Osteoblast (primary cell): Measurements from ENCODE around the gene GCN1. TPM values are rescaled to one million over a fixed set of nuclear protein-coding genes. Genes with fewer than 3 reads are reported as not detected.

ENCODE experiments used
- DNase-seq: peaks from one replicate; pipeline ENCODE4 v3.0.0; 2011; ENCODE audit warnings: low spot score, mixed read lengths; ENCODE audit not compliant: insufficient read length; ENCODE audit errors: missing footprints
- H2AFZ ChIP-seq: 2 replicates; pipeline ENCODE4 v1.6.0; 2011; ENCODE audit warnings: mild to moderate bottlenecking, low read length
- H3K27ac ChIP-seq: 2 replicates; pipeline ENCODE4 v1.5.1; 2011; ENCODE audit warnings: mild to moderate bottlenecking, low read depth, low read length, moderate library complexity
- H3K27me3 ChIP-seq: 2 replicates; pipeline ENCODE4 v1.6.0; 2012; ENCODE audit warnings: mild to moderate bottlenecking, control low read depth, inconsistent platforms, low read length, moderate library complexity; ENCODE audit not compliant: insufficient read depth
- H3K36me3 ChIP-seq: 2 replicates; pipeline ENCODE4 v1.5.1; 2011; ENCODE audit warnings: mild to moderate bottlenecking, low read length, control low read depth, moderate library complexity; ENCODE audit not compliant: insufficient read depth
- H3K4me1 ChIP-seq: 2 replicates; pipeline ENCODE4 v1.5.1; 2011; ENCODE audit warnings: mild to moderate bottlenecking, low read length, control low read depth, moderate library complexity; ENCODE audit not compliant: insufficient read depth
- H3K4me2 ChIP-seq: 2 replicates; pipeline ENCODE4 v1.6.0; 2011; ENCODE audit warnings: mild to moderate bottlenecking, low read length; ENCODE audit not compliant: insufficient read depth
- H3K4me3 ChIP-seq: fragments of 200-600 bp; sonication (generic); 3 replicates; pipeline ENCODE4 v1.5.1; 2012; ENCODE audit warnings: mild to moderate bottlenecking, low read length, inconsistent platforms; ENCODE audit not compliant: insufficient read depth
- H3K79me2 ChIP-seq: 2 replicates; pipeline ENCODE4 v1.6.0; 2012; ENCODE audit warnings: mild to moderate bottlenecking, low read length, control low read depth, inconsistent platforms; ENCODE audit not compliant: insufficient read depth
- H3K9me3 ChIP-seq: 2 replicates; pipeline ENCODE4 v1.5.1; 2011; ENCODE audit warnings: low read depth, low read length, control low read depth
- H4K20me1 ChIP-seq: 2 replicates; pipeline ENCODE4 v1.6.0; 2012; ENCODE audit warnings: mild to moderate bottlenecking, low read length, control low read depth; ENCODE audit not compliant: insufficient read depth
- total RNA-seq: library from RNA; depleted of rRNA; stranded (reverse); fragments of >200 nt; gene quantifications from 2 replicates; pipeline ENCODE4 v1.2.3, GENCODE V29; 2012
- TF ChIP-seq, protein P1 (sequence below): IDR thresholded peaks from 2 replicates; pipeline ENCODE4 v1.5.1; 2011; ENCODE audit warnings: mild to moderate bottlenecking, low read depth, low read length, moderate library complexity; ENCODE audit errors: extremely low read depth

The GCN1 gene
- total RNA-seq, 1 donor = 103 TPM

GRCh38 chr12:120230974-120231315 lies 36.4 kb upstream of the GCN1 start:
- peaks cover 86% of the 10 kb centered on the region for H3K4me1 ChIP-seq
- H3K79me2 ChIP-seq = peaks cover 85% of the 10 kb centered on the region
- TF ChIP-seq, protein P1, sequence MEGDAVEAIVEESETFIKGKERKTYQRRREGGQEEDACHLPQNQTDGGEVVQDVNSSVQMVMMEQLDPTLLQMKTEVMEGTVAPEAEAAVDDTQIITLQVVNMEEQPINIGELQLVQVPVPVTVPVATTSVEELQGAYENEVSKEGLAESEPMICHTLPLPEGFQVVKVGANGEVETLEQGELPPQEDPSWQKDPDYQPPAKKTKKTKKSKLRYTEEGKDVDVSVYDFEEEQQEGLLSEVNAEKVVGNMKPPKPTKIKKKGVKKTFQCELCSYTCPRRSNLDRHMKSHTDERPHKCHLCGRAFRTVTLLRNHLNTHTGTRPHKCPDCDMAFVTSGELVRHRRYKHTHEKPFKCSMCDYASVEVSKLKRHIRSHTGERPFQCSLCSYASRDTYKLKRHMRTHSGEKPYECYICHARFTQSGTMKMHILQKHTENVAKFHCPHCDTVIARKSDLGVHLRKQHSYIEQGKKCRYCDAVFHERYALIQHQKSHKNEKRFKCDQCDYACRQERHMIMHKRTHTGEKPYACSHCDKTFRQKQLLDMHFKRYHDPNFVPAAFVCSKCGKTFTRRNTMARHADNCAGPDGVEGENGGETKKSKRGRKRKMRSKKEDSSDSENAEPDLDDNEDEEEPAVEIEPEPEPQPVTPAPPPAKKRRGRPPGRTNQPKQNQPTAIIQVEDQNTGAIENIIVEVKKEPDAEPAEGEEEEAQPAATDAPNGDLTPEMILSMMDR = no peak

GRCh38 chr12:120230326-120230973 lies 35.9 kb upstream of the GCN1 start:
- Histone ChIP-seq H3K4me2 (peak overlapping the region; percentile 70), H2AFZ (no peak overlapping the region), H3K4me3 (peak overlapping the region; percentile 43)

More at GRCh38 chr12:120230974-120231315, 36.4 kb upstream of the GCN1 start:
- Histone ChIP-seq H3K4me2 (peak overlapping the region; percentile 70), H3K4me3 (peak overlapping the region; percentile 43), H3K27ac (peak overlapping the region; percentile 97), H2AFZ (no peak overlapping the region), H3K27me3 (no peaks in the 10 kb centered on the region), H3K36me3 (peaks cover 9% of the 10 kb centered on the region), H4K20me1 (peaks cover 26% of the 10 kb centered on the region), H3K9me3 (no peaks in the 10 kb centered on the region)
- peak; percentile 73 for DNase-seq

GRCh38 chr12:120229487-120230325 lies 35.2 kb upstream of the GCN1 start:
- DNase-seq = peak; percentile 84
- no peak overlapping the region for H2AFZ ChIP-seq

More at GRCh38 chr12:120230326-120230973, 35.9 kb upstream of the GCN1 start:
- no peaks in the 10 kb centered on the region for H3K27me3 ChIP-seq
- H4K20me1 ChIP-seq = peaks cover 30% of the 10 kb centered on the region
- DNase-seq = peak; percentile 96
- H3K36me3 ChIP-seq = peaks cover 12% of the 10 kb centered on the region
- TF ChIP-seq, protein P1 = no peak
- H3K9me3 ChIP-seq = no peaks in the 10 kb centered on the region
- peaks cover 85% of the 10 kb centered on the region for H3K79me2 ChIP-seq
- peaks cover 83% of the 10 kb centered on the region for H3K4me1 ChIP-seq
- peak overlapping the region; percentile 97 for H3K27ac ChIP-seq

More at GRCh38 chr12:120229487-120230325, 35.2 kb upstream of the GCN1 start:
- Histone ChIP-seq H3K36me3 (peaks cover 18% of the 10 kb centered on the region), H3K9me3 (no peaks in the 10 kb centered on the region), H3K27ac (peak overlapping the region; percentile 97), H3K4me2 (peak overlapping the region; percentile 70), H3K79me2 (peaks cover 88% of the 10 kb centered on the region), H3K4me3 (peak overlapping the region; percentile 27), H3K27me3 (no peaks in the 10 kb centered on the region), H4K20me1 (peaks cover 36% of the 10 kb centered on the region), H3K4me1 (peaks cover 83% of the 10 kb centered on the region)
- TF ChIP-seq, protein P1 = no peak
